Gastrocnemius medialis (tissue), 4 donors: ENCODE data around the gene MACROH2A2.

Experiments
- CTCF ChIP-seq, 5 experiments: fragments of 450-650 bp in 3 of 5; fragments of 200-600 bp in 2 of 5; sonication (generic) in 2 of 5; IDR thresholded peaks in 4 of 5; conservative IDR thresholded peaks in 1 of 5; 1 replicate in 4 of 5; 2 replicates in 1 of 5; pipeline ENCODE4 v1.5.1; 2016 to 2019; ENCODE audit warnings: antibody characterized with exemption in 5 of 5, mild to moderate bottlenecking in 3 of 5, moderate library complexity in 3 of 5
- POLR2A ChIP-seq, 2 donors: fragments of 450-650 bp; IDR thresholded peaks; one replicate each; pipeline ENCODE4 v1.6.1; 2017; ENCODE audit warnings: antibody characterized with exemption in 2 of 2, mild to moderate bottlenecking in 2 of 2, moderate library complexity in 2 of 2

- no peak for TF ChIP-seq POLR2A (IDR thresholded peaks at IDR 0.05)
- TF ChIP-seq CTCF (IDR thresholded peaks at IDR 0.05 in 4 of 5, conservative IDR thresholded peaks at IDR 0.05 in 1 of 5), result no peak
Observed at GRCh38 chr10:70032667-70033289, 19.9 kb upstream of the MACROH2A2 start.
